ENCODE data around the gene LRCH4. TPM values are rescaled to one million over a fixed set of nuclear protein-coding genes. Genes with fewer than 3 reads are reported as not detected.

LRCH4 gene
- total and polyA plus RNA-seq, 2 donors (not counting 3 experiments of a cell fraction or from before 2014, with no cell fraction given) = 32.1 to 56.1 TPM

GRCh38 chr7:100567031-100567730 is 18.7 kb downstream of the LRCH4 start:
- POLR2A ChIA-PET = interaction anchor here (0.6 kb wide), 1 partner anchor 35 kb away, joined by 3 read pairs; no protein-coding TSS in a partner anchor
- H2AFZ ChIP-seq (ENCODE audit: low read depth, low read length) = no peak overlapping the region
- H3K4me2 ChIP-seq (ENCODE audit: insufficient read depth, low read length) = no peak overlapping the region
- H4K20me1 ChIP-seq (replicated peaks; ENCODE audit: control insufficient read depth, extremely low read depth, insufficient read depth, low read length) = no peaks in the 10 kb centered on the region
- H3K27ac ChIP-seq (ENCODE audit: insufficient read depth, low read depth, low read length) = no peak overlapping the region
- CTCF ChIA-PET = interaction anchor here (0.6 to 2.3 kb wide), 5 partner anchors 18 to 158 kb away, joined by 3 to 13 read pairs (median 5); partner anchors contain the start of genes FBXO24 and LRCH4
- FAIRE-seq (no peak), DNase-seq (ENCODE audit: low read depth, low spot score) (no peak)
- intact Hi-C loops (cut with micrococcal nuclease) (no loop called here), dilution Hi-C loops (cut with MboI; ENCODE audit: extremely low pct_ligation_motif_present, low sequenced_read_pairs) (no loop called here)
- H3K79me2 ChIP-seq (ENCODE audit: control insufficient read depth, insufficient read depth, low read length) = no peaks in the 10 kb centered on the region
- BruUV-seq (replicated peaks) = no TSS peak
- H3K4me1 ChIP-seq (ENCODE audit: control insufficient read depth, extremely low read depth, insufficient read depth, low read length) = peaks cover 11% of the 10 kb centered on the region
- no peaks in the 10 kb centered on the region for H3K9me1 ChIP-seq (replicated peaks; ENCODE audit: control insufficient read depth, extremely low read depth, insufficient read depth, low read length)
- H3K4me3 ChIP-seq (replicated peaks in 1 of 3; ENCODE audit: insufficient read depth in 1 of 3, low read depth in 1 of 3, low read length in 3 of 3) = no peak overlapping the region
- no peaks in the 10 kb centered on the region for H3K27me3 ChIP-seq (ENCODE audit: control insufficient read depth in 2 of 2, insufficient read depth in 2 of 2, low read length in 2 of 2)
- H3K9me3 ChIP-seq (replicated peaks; ENCODE audit: control insufficient read depth, insufficient read depth, low read length) = no peaks in the 10 kb centered on the region
- TF ChIP-seq MYC (IDR thresholded peaks at IDR 0.05; ENCODE audit: low read depth, low read length) = no peak
- TF ChIP-seq POLR2AphosphoS5 (IDR thresholded peaks at IDR 0.05; ENCODE audit: insufficient read depth, low read depth, low read length) = no peak
- TF ChIP-seq JUN (IDR thresholded peaks at IDR 0.05; ENCODE audit: borderline replicate concordance, insufficient read depth, insufficient read length, low read depth) = no peak
- TF ChIP-seq EZH2 (IDR thresholded peaks at IDR 0.05; ENCODE audit: borderline replicate concordance, low read depth, low read length, severe bottlenecking) = no peak
- no peak for TF ChIP-seq GATA2 (IDR thresholded peaks at IDR 0.05; ENCODE audit: insufficient read depth, insufficient read length, low read depth, low read length)
- TF ChIP-seq, protein P1, sequence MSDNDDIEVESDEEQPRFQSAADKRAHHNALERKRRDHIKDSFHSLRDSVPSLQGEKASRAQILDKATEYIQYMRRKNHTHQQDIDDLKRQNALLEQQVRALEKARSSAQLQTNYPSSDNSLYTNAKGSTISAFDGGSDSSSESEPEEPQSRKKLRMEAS (IDR thresholded peaks at IDR 0.05; ENCODE audit: insufficient read depth, insufficient read length) = no peak
- TF ChIP-seq POLR2A (IDR thresholded peaks at IDR 0.05; ENCODE audit: low read depth, low read length) = no peak
- TF ChIP-seq, protein P2, sequence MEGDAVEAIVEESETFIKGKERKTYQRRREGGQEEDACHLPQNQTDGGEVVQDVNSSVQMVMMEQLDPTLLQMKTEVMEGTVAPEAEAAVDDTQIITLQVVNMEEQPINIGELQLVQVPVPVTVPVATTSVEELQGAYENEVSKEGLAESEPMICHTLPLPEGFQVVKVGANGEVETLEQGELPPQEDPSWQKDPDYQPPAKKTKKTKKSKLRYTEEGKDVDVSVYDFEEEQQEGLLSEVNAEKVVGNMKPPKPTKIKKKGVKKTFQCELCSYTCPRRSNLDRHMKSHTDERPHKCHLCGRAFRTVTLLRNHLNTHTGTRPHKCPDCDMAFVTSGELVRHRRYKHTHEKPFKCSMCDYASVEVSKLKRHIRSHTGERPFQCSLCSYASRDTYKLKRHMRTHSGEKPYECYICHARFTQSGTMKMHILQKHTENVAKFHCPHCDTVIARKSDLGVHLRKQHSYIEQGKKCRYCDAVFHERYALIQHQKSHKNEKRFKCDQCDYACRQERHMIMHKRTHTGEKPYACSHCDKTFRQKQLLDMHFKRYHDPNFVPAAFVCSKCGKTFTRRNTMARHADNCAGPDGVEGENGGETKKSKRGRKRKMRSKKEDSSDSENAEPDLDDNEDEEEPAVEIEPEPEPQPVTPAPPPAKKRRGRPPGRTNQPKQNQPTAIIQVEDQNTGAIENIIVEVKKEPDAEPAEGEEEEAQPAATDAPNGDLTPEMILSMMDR (IDR thresholded peaks at IDR 0.05; ENCODE audit: extremely low read depth in 1 of 2, insufficient read depth in 1 of 2, low read depth in 1 of 2, low read length in 2 of 2) = no peak
- no peak for TF ChIP-seq FOS (IDR thresholded peaks at IDR 0.05; ENCODE audit: borderline replicate concordance, insufficient read depth, low read length)
- peaks cover 0 to 14% of the 10 kb centered on the region in 2 experiments for H3K36me3 ChIP-seq (ENCODE audit: control insufficient read depth in 2 of 2, extremely low read depth in 1 of 2, insufficient read depth in 2 of 2, low read length in 2 of 2)
- no peak overlapping the region for H3K9ac ChIP-seq (replicated peaks; ENCODE audit: extremely low read depth, insufficient read depth, low read length)
